ENCODE results near the gene MACO1. TPM values are rescaled to one million over a fixed set of nuclear protein-coding genes. Genes with fewer than 3 reads are reported as not detected.

MACO1 gene
- total RNA-seq, 4 donors from 2014 or later: 13.0 to 19.7 (median 16.3) TPM

GRCh38 chr1:25527226-25527846 is 96.6 kb downstream of the MACO1 start:
- TF ChIP-seq CTCF (IDR thresholded peaks at IDR 0.05; ENCODE audit: low read depth): no peak

GRCh38 chr1:25527946-25528595 is 97.4 kb downstream of the MACO1 start:
- TF ChIP-seq CTCF (IDR thresholded peaks at IDR 0.05; ENCODE audit: low read depth): no peak

GRCh38 chr1:25528881-25529517 is 98.3 kb downstream of the MACO1 start:
- TF ChIP-seq CTCF (IDR thresholded peaks at IDR 0.05; ENCODE audit: low read depth): no peak

- no peak for TF ChIP-seq CTCF (IDR thresholded peaks at IDR 0.05; ENCODE audit: low read depth)
Observed at GRCh38 chr1:25529518-25530185, 99.0 kb downstream of the MACO1 start.

- no peak for TF ChIP-seq CTCF (IDR thresholded peaks at IDR 0.05; ENCODE audit: low read depth)
Observed at GRCh38 chr1:25530186-25531081, 99.7 kb downstream of the MACO1 start.

- TF ChIP-seq CTCF (IDR thresholded peaks at IDR 0.05; ENCODE audit: low read depth): no peak
Observed at GRCh38 chr1:25531082-25531461, 100.4 kb downstream of the MACO1 start.

Measured in subcutaneous adipose tissue (tissue), 4 donors.